Non-pigmented ciliary epithelial cell (primary cell): ENCODE results near the gene SLC5A5.

Experiments
- DNase-seq: peaks from one replicate; pipeline ENCODE4 v3.0.0-alpha.2; 2010; ENCODE audit warnings: low read depth

The SLC5A5 gene

DNA sequence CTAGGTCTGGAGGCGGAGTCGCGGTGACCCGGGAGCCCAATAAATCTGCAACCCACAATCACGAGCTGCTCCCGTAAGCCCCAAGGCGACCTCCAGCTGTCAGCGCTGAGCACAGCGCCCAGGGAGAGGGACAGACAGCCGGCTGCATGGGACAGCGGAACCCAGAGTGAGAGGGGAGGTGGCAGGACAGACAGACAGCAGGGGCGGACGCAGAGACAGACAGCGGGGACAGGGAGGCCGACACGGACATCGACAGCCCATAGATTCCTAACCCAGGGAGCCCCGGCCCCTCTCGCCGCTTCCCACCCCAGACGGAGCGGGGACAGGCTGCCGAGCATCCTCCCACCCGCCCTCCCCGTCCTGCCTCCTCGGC is at the start of gene SLC5A5:
Gene SLC5A5, plus strand, starts transcription at position 68 of the 373 bp plus-strand sequence. CDS start 375 bp downstream, outside the sequence.
- no peak for DNase-seq

DNA sequence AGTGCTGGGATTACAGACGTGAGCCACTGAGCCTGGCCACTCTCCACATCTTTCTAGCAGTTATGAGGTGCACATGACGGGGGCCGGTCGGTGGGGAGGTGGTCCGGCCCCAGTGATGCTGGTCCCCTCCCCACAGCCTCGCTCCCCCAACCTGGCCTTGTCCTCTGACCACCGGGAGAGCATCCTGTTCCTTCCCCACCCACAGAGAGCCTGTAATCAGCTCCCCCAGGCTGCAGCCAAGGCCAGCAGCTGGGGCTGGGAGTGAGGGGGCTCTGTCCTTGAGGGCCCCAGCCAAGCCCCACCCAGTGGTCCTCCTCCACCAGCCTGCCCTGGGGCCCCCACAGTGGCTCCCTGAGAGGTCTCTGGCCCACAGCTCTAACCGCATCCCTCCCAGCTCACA is 47.4 kb upstream of the SLC5A5 start:
- no peak for DNase-seq

DNA sequence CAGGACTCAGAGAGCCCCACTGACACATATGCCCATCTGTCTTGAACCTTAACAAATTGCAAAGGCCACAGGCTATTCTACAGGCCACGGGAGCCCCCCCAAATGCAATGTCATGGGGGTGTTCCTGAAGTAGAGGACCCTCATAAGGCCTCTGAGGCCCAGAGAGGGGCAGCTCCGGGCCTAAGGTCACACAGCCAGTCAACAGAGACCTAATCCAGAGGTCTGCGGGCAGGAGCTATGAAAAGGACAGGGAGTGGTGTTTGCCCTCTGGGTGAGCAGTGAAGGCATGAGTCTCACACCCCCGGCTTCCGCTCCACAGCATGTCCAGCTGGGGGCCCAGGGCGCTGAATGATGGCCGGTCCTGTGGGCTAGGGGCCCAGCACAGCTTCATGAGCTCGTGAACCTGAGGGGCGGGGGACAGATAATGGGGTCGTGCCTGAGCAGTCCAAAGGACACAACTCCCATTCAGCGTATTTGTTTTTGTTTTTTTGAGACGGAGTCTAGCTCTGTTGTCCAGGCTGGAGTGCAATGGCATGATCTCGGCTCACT is 45.2 kb upstream of the SLC5A5 start:
- DNase-seq = no peak

DNA sequence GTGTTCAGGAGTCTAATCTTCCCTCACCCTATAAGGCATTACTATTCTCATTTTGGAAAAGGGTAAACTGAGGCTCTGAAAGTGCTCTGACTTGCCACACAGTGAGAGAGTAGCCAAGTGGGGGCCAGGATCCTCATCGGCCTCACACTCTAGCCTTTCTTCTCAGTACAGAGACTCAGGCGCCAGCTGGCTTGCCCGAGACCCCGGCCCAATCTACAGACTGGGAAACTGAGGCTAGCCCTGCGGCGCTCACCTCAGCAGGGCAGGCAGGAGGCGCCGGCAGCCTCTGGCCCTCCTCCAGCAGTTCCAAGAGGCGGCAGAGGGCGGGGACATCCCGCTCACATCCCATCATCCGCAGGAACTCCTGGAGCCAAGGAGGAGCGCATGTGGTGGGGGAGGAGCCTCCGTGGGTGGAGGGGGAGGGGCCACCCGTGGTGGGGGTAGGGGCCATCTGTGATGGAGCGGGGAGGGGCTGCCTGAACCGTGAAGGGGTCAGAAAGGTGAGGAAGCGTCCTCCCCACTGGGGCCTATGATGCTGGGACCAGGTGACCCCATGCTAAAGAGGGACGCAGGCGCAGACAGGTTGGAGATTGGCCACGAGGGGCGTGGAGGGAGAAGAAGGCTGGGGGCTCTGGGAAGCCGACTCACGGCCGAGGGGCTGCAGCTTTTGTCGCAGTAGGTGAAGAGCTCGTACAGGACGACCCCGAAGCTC is 41.7 kb upstream of the SLC5A5 start:
- DNase-seq = no peak

DNA sequence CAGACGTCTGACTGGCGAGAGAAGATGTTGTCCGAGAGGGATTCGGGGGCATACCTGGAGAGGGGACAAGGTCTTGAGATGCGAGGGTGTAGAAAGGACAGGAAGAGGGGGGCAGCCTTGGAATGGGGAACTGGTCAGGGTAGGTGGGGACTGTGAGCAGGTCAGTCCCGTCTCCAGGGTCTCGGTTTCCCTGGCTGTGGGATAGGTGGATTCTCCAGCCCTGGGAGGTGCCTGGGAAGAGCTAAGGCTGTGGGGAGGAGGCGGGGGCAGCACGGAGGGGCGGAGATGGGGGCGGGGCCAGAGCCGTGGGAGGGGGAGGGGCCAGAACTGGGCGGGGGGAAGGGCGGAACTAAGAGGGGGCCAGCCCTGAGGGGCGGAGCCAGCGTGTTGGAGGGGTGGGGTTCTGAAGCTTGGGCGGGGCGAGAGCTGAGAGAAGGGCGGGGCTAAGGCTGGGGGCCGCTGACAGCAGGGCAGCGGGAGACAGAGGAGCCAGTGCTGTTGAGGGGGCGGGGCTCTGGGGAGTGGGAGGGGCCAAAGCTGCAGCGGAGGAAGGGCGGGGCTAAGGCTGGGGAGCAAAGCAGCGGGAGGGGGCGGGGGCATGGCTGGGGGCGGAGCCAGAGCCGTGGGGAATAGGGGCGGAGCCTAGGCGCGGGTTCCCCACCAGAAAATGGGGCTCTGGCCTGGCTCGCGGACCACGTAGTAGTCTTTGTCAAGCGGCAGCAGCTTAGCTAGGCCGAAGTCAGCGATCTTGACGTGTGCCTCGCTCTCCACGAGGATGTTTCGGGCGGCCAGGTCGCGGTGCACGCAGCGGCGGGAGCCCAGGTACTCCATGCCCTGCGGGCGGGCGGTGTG is 41.0 kb upstream of the SLC5A5 start:
- peak; percentile 42 for DNase-seq

DNA sequence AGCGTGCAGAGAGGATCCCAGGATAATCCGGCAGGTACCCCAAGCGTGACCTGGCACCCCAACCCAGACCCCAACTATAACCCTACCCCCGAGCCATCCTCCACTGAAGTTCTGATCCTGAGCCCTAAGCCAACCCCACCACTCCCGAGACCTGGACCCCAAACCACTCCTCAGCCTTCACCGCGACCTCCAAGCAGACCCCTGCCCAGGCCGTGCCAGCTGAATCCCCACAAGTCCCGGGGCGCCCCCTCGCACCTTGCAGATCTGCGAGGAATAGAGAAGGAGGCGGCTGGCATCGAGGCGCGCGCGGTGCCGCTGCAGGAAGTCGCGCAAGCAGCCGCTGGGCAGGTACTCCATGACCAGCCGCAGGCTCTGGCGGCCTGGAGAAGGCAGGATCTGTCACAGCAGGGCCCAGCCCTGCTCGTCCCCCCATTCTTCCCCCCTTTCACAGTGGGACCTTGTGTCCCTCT is 40.3 kb upstream of the SLC5A5 start:
- DNase-seq = no peak

DNA sequence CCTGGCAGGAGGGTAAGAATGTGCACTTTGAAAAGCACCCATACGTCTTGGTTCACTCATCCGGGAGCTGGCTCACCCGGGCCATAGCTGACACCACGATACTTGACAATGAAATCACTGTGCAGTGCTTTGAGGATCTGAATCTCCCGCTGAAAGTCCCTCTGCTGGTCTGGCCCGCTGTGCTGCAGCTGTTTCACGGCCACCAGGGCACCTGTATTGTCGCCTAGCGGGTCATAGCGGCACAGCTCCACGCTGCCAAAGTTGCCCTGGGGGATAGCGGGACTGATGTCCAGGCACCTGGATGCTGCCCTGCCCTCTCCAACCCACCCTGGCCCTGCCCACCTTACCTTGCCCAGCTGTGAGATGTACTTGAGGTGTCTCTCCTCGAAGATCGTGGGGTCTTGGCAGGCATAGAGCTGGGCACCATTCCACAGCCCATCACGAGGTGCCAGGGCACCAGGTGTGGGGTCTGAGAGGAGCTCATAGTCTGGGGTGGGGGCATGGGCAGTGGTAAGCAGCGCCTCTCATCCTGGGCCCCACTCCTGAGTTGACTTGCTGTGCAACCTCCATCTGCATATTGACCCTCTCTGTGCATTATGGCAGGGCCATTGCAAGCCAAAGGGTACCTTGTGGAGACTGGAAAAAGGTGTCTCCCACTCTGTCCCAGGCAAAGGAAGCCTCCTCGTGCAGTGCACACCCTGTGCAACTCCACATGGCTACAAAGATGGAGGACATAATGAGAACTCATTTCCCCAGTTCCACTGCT is 39.1 kb upstream of the SLC5A5 start:
- DNase-seq = no peak

DNA sequence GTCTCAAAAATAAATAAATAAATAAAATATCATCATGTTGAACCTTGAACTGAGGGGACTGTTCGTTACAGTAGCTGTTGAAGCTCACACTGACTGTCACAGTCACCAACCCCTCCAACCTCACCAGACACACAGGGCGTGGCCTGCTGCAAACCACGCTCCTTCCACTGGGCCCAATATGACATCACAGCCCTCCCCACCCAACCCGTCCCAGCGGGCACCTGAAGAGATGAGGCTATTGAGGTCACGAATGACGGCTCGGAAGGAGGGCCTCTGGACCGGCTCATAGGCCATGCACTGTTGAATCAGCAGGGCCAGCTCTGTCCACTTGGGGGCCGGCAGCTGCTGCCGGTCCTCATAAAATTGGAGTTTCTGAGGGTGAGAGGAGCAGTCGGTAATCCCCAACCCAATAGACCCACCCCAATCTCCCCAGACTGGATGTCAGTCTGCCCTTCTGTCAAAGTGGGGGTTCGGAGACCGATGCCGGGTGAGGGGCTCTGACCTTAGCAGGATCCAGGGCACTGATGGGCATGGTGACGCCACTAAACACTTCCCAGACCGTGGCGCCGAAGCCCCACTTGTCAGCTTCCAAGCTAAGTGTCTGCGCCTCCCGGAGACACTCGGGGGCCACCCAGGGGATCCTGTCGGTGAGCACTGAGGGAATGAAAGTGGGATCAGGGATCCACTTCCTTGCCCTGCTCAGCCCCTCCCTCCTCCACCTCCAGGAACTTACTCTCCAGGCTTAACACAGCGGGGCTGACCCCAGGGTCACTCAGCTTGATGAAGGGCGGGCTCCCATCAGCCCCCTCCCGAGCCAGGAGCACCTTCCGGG is 37.2 kb upstream of the SLC5A5 start:
- no peak for DNase-seq

DNA sequence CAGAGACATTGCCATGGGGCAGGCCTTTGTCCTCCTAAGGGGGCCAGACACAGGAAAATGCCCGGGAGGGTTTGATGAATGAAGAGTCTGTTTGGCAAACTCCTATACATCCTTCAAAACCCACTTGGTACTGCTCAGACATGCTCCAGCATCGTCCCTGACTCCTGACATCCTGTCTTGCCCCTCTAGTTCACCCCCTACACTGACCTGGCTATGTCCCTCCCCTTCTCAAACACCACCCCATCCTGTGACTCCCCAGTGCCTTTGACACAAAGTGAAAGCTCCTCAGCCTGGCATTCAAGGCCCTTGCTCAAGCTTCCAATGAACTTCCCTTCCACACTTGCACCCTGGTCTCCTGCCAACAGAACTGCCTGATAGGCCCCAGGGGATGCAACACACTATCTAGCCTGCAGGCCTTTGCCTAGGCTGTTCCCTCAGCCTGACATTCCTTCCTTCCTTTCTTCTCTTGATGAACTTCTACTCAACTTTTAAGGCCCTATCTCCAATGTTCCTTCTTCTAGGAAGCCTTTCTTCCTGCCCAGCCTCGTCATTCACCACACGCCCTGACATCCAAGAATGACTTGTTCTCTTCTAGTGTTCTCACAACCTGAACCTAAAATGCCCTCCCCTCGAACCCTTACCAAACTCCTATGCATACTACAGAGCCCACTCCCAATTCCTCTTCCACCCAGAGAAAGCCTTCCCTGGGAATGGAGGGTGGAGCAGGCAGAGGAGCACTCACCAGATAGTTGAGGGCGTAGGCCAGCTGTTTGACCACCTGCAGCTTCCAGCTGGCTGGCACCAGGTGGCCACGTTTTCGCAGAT is 36.4 kb upstream of the SLC5A5 start:
- DNase-seq = no peak

DNA sequence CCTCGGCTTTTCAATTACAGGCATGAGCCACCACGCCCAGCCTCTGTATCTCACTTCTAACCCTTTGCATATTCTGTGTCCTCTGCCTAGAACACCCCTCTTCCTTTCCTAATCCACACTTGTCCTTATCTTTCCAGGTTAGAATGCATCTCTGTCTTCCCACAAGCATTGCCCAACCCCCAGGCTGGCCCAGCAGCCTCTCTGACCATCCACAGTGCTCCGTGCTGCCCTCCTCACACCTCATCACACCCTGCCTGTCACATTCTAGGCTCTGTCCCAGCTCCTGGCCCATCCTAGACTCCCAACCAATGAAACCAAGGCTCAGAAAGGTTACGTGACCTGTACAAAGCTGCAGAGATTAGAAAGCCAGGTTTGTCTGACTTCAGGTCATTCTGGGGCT is 35.2 kb upstream of the SLC5A5 start:
- no peak for DNase-seq

DNA sequence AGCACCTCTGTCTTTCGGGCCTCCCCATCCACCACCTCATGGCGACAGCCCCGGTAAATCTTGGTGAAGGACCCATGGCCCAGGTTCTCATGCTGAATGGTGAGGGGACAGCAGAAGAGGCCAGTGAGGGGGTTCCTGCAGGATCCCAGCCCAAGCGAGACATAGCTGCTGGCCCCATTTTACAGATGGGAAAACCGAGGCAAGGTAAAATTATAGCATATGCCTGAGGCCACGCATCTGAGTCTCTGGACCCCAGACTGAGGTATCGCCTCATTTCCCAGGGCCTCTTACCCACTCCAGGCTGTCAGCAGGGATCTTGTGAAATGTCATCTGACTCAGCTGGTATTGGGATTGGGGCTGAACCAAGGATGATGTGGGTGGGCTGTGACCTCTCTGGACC is 33.8 kb upstream of the SLC5A5 start:
- no peak for DNase-seq

DNA sequence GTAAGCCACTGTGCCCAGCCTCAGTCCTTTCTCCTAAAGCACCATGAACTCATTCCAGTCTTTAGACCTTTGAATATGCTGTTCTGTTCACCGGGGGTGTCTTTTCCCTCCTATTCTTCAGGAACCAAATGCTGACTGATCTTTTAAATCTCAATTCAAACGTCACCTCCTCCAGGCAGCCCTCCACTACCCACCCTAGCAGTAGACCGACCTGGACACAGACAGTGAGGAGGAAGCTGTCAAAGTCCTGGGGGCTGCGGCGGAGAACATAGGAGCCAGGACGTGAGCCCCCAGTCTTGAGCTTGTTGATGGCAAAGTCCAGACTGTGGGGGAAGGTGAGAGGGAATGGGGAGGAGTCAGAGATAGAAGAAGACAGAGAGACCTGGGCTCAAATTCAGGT is 31.7 kb upstream of the SLC5A5 start:
- DNase-seq = no peak

DNA sequence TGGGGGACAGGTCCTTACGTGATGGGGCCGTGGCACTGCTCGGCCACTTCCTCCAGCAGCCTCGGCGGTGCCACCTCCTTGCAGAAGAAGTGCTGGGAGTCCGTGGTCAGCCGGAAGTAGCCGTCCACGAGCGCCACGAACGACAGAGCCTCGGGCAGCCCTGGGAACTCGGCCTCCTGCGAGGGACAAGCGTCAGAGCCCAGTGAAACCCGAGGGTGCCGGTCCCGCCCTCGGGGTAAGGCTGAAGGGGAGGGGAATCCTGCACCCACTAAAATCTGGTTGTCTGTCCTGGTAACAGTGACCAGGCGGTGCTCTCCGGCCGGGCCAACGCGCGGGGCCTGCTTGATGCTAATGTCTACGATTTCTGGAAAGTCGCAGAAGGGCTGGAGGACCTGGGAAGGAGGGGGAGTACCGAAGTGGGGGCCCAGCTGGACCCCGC is 30.4 kb upstream of the SLC5A5 start:
- DNase-seq = no peak

DNA sequence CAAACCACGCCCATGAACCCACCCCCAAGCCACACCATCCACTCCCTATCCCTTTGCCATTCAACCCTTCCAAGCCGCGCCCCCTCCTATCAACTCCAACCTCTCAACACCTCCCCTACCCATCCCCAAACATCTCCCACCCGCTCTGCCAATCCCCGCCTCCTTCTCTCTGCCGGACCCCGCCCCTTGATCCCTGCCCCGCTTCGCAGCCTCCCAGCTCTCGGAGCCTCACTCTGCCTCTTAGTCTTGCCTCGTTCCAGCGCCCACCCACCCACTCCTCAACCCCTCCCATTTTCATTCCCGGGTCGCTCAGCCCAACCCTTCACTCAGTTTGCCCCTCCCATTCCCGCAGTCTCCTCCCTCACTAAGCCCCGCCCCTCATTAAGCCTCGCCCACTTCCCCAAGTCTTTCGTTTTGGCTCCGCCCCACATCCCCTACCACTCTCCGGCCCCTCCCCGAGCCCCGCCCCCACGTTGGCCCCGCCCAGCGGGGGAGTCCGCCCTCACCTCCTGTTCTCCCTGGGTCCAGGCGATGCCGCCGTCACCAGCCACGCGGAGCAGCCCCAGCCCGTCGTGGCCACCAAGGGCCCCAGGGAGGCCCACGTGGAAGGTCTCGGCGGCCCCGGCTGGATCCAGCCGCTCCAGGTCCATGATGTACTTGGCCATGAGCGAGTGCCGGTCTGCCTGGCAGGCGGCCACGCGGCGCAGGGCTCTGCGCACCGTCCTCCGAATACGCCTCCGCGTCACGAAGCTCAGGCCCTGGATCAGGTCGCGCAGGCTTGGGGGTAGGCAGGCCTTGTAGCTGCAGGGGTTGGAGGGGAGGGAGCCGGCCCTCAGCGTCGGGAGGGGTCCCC is 29.7 kb upstream of the SLC5A5 start:
- peak; percentile 60 for DNase-seq

DNA sequence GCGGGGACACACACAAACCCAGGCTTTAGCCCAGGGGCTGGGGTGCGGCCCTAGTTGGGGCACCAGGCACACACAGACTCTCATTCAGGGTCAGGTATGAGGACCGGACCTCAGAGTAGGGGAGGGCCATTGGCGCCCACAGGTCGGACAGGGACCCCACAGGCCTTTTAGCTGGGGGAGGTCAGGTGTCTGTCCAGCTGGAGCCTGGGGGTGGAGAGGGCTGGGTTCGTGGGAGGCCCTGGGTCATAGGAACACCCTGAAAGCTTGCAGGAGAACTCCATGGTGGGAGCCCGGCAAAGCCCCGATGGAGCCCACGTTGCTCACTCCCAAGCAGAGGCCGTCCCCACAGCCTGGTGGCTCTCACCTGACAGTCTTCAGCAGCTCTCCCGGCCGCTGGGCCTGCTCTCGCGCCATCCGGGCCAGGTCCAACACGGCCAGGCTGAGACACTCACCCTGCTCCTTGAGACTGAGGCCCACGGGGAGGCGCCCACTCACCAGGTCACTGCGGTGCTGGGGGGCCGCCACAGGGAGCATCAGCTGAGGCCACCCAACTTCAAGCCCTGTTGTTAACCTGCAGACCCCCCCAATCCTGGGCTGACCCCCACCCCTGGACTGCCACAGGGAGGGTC is 29.0 kb upstream of the SLC5A5 start:
- no peak for DNase-seq

DNA sequence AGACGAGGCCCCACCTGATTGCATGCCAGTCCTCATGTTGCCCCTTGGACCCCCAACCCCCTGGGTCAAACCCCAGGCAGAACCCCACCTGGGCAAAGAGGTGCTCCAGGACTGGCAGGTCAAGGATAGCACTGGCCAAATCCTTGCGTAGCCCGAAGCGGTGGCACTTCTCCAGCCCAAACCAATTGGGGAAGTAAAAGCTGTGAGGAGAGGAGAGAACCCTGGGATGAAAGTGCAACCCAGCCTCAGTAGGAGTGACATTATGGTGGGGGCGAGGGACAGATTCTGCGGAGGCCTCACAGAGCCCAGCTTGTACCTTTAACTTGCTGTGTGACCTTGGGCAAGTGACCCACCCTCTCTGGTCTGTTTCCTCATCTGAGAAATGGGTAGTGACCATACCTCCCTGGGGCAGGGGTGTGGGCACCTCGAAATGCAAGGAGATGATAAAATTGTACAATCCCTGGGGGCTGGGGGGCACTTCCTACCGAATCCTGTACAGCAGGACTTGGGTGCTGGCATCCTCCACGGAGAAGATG is 28.4 kb upstream of the SLC5A5 start:
- no peak for DNase-seq

DNA sequence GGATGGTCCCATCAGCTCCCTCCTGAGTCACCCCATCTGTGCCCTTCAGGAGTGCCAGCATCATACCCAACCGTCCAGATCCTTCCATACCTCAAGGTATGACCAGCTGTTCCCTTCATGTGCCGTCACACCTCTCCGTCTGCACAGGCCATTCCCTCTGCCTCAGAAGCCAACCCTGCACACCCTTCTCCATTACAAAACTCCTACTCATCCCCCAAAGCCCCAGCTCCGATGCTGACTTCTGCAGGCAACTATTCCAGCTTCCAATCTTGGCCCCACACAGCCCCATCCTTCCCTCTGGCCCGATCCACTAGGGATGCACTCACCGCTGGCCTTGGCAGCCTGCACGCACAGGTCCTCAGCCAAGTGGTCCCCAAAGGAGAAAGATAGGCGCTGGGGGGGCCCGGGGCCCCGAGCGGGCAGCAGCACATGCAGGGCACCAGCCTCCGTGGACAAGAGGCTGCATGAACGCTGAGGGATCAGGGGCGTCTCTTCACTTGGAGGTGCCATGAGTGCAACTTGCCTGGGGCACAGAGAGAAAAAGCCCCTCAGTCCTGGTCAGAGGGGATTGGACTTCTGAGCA is 27.7 kb upstream of the SLC5A5 start:
- DNase-seq = no peak

DNA sequence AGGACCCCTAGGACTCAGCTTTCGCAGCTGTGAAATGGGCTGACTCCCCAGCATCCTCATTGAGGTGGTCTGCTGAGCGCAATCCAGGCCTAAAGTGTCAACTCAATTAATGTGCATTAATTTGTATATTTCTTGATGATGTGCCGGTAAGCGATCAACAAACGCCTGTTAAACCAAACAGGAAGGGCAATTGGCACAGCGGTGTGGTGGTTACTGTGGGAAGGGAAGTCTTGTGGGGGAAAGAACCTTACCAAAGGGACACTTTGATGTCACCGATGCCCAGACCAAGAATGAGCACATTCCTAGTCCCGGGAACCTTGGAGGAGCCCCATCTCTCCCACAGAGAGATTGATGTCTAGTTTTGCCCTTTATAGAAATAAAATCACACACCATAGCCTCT is 25.6 kb upstream of the SLC5A5 start:
- no peak for DNase-seq
